GM21717 (cell line): Measurements from ENCODE around the gene SLC19A1.

ENCODE experiments used
- ATAC-seq: cut with Tn5 transposase; IDR thresholded peaks from one replicate; pipeline ENCODE4 v1.9.1; 2021; ENCODE audit warnings: mild to moderate bottlenecking, moderate library complexity; ENCODE audit not compliant: unreplicated experiment

The SLC19A1 gene

GRCh38 chr21:45545691-45546531 lies 3.7 kb upstream of the SLC19A1 start:
- no peak for ATAC-seq

DNA sequence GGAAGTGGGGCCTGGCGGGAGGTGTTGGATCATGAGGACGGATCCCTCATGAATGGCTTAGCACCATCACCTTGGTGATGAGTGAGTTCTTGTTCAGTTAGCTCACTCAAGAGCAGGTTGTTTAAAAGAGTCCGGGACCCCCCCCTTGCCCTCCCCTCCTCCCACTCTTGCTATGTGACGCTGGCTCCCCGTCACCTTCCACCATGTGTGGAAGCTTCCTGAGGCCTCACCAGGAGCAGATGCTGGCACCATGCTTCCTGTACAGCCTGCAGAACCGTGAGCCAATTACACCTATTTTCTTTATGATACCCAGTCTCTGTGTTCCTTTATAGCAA lies 3.0 kb upstream of the SLC19A1 start:
- ATAC-seq, result no peak

DNA sequence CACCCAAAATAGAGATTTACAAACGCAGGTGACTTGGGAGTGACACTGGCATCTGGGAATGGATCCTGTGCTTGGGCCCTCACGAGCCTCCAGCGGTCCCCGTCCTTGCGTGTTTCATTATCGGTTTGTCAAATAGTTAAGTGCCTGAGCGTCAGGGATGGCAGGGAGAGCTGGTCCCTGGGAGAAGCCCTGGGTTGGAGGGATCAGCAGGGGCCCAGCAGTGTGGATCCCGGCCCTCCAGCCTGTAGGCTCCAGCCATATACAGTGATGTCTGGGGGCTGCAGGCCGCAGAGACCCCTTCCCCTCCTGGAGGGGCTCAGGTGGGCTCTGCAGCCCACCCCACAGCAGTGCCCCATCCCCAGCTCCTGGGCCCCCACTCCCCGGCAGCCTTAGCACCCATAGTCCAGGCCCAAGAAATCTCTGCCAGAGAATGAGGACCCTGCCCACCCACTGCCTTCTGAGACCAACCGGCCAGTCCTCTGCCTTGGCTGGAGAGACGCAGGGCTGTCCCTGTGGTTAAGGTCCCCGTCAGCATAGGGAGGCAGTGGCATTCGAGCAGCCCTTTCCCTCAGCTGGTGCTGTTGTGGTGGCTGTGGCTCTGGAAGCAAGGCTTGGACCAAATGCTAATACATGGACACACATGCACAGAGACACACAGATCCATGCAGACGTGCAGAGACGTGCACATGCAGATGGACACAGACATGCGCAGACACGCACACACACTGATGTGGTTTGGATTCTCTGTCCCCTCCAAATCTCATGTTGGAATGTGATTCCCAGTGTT lies 2.4 kb upstream of the SLC19A1 start:
- ATAC-seq, result no peak

DNA sequence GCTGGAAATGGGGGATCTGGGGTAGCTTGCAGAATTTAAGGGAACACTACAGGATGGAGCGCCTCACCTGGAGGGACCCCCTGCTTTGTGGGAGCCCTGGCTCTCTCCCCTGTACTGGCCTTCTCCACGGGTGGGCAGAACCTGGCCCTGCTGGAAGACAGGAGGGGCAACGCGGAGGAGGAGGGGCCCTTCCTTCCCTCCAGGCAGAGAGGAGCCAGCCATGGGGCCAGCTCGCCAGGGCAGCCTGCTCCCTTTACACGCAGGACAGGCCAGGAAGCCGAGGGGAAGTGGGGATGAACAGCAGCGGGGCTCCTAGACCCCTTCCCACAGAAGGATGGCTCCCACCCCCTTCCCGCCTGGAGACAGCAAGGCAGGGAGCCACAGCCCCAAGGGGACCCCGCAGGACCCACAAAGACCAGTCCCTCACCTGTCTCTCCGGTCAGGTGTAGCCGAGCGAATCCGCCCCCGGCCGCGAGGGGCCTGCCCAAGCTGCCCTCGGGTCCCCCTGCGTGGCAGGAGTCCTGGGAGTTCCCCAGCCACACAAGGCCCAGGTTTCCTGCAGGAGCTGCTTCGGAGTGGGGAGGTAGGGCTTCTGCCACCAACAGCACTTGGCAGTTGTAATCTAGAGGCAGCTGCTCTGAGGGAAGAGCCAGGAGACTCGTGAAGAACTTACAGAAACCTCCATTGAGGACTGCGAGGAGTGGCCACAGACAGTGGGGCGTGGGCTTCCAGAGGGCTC lies 1.6 kb upstream of the SLC19A1 start:
- ATAC-seq, result no peak

DNA sequence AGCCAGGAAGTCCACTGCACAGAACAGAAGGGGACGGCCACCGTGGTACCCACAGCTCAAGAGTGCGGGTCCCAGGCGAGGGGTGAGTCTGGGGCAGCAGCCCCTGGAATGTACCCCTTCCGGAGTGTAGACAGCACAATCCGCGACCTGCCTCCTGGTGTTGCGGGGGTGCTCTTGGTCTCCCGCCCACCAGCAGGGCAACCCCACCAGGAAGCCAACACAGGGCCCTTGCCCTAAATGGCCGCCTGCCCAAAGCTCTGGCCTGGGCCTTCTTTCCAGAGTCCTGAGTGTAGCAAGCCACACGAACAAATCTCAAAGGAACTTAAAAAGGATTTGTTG lies 1.1 kb upstream of the SLC19A1 start:
- no peak for ATAC-seq

GRCh38 chr21:45542667-45543370 lies 579 bp upstream of the SLC19A1 start:
- ATAC-seq, result no peak

DNA sequence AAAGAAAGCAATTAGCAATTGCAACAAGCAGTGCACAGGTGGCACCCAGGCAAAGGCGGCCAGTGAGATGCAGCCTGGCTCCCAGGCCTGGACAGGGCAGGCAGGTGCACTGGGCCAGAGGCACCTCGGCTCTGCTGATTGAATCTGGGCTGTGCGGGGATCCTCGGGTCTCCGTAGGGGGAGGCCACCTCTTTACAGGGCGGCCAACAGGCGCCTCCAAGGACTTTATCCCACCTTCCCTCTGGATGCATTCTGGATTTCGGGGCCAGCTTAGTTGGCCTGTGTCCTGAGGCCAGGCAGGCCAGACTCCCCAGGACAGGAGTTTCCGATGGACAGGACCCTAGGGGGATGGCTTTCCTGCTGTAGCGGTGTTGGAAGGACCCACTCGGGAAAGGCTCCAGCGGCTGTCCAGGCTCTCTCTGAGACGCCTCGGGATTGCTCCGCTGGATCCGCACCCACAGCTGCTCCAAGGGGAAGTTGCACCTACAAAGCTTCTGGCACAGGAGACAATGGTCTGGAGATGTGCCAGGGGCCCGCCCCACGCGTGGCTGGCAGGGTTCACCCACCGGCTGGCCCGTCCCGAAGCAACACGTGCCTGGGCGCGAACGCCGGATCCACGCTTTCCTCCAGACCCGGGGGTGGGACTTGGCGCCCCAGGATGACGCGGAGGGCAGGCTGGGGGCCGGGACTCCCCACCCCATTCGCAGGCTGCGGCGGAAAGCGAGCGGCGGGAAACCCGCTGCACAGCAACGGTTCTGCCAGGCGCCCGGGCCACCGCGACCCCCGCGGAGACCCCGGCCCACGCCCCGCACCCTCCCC lies 810 bp downstream of the SLC19A1 start:
- ATAC-seq, result no peak

DNA sequence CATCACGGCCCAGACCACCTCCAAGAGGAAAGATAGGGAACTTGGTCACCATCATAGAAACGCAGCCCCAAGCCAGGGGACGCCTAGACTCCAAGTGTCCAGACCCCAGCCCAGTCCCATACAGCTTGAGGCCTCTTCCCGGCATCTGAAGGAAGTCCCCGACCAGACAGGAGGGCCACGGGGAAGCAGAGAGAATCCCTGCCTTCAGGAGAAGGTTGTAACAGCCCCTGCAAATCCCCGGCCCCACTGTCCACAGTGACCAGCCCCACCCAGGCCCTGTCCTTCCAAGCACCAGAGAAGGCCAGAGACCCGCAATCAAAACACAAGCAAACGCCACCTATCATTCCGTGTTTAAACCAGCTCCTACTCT lies 1.7 kb downstream of the SLC19A1 start:
- ATAC-seq, result no peak

DNA sequence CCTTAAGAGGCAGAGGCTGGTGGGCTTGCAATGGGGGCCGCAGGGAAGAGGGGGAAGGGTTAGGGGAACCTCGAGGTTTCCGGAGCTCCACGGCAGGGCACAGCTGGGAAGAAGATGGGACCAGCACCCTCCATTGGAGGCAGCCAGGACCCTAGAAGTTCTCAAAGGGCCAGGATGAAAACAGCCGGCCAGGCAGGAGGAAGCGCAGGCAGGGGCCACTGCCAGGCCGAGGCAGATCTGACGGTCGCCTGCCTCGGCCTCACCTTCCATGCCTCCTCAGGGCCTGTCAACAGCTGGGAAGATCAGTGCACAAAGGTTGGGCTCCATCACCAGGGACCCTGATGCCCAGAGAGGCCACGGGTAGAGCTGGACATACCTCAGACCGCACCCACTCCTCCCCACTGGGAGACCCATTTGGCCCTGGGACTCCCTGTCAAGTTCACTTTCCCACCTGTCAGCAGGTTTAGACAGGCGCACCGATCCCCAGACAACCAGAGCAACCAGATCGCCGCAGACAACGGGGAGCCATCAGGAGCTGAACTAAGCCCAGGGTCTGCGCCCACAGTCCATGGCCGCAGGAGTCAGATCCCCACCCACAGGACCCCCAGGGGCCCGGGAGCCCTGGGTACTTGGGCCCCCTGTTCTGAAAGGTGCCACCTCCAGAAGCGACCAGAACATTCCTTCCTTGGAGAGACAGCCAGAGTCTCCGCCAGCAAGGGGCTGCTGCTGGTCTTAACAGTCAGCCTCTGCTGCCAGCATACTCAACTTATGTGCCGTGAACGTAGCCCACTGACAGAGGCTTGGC lies 2.2 kb downstream of the SLC19A1 start:
- ATAC-seq, result no peak

DNA sequence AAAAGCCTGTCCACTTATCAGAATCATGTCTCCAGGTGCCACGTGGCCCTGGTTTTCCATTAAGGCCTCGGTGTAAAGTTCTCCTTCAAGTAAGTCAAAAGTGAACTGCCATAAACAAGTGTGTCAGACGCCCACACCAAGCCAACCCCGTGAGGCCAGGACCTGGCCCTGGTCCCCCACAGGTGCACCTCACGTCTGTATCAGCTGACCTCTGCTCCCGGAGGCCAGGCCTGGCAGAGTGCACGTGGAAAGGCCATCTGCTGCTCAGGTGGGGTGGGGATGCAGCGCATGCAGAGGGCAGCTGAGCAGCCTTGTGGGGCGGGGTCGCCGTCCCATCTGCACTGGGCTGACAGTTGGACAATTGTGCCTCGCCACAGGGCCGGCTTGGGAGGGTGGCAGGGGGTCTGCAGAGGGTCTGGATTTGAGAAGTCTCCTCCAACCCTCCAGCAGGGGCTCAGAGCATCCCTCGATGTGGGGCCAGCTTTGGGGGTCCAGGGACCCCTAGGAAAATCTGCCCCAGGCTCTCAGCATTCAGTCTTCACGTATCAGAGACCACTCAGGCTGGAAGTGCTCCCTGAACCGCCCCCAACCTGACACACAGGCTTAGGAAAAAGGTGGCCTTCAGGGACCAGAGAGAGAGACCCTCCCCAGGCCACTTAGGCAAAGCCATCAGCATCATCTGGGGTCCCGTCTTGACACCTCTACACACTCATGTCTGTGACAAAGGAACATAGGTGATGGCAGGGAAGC lies 3.0 kb downstream of the SLC19A1 start:
- no peak for ATAC-seq

GRCh38 chr21:45538381-45539045 lies 3.7 kb downstream of the SLC19A1 start:
- ATAC-seq, result no peak

DNA sequence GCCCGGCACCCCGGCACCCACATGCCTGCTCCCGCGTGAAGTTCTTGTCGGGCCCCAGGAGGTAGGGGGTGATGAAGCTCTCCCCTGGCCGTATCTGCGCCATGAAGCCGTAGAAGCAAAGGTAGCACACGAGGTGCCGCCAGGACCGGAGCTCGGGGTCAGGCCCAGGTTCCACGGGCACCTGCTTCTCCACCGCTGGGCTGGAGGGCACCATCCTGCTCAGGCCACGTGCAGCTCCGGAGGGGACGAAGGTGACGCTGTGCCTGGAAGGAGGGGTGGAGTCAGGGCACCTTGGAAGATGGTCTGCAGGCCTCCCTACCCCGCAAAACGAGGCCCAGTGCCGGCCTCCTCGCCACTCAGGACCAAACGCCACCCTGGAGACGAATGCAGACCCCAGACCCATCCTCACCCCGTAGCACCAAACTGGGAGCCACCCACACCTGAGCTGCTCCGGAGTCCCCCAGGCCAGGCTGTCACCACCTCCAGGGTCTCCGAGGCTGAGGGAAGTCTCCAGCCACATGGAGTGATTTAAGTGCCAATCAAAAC lies 4.4 kb downstream of the SLC19A1 start:
- no peak for ATAC-seq

DNA sequence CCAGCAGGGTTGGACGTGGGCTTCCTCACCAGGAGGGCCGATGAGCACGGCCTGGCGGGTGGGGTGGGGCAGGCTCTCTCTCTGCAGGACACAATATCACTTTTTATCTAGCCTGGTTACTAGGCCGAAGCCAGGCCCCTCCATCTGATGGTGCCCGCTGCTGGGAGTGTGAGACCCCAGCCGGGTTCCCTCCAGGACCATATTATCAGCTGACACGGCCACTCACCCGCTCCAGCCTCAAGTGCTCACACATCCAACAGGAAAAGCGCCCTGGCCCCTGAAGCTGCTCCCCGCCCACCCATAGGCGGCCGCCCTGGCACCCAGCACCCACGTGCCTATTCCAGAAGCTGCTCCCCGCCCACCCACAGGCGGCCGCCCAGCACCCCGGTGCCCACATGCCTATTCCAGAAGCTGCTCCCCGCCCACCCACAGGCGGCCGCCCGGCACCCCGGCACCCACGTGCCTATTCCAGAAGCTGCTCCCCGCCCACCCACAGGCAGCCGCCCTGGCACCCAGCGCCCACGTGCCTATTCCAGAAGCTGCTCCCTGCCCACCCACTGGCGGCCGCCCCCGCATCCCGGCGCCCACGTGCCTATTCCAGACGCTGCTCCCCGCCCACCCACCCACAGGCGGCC lies 5.0 kb downstream of the SLC19A1 start:
- no peak for ATAC-seq

DNA sequence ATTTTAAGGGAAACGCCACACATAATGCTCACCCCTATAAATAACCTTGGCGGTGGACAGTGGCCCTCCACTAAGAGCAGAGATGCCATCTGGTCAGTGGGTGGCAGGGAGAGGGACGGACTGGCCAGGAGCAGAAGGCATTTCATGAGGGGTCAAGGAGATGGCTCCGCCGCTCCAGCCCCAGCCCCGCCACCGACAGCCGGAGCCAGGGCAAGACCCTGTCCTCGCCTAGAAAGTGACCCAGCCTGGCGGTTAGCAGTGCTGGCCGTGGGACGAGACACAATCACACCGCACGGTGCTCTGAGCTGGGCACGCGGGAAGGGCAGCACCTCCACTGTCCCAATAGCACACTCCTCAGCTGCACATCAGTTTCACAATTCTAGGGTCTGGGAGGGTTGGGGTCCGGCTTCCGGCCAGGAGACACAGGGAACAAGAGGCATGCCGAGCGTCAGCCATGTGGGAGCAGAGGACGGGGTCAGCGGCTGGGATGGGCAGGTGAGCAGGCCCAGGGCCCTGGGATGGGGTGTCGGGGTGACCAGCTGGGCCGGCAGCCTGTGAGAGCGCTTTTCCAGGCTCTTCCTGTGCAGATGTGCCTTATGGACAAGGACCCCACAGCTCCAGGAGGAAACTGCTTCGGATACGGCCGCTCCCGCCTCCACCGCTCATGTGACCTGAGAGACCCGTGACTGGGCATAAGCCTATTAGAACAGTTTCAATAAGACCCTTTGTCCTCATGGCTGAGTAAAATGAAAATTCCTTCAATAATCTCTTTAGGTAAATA lies 5.7 kb downstream of the SLC19A1 start:
- ATAC-seq, result no peak

DNA sequence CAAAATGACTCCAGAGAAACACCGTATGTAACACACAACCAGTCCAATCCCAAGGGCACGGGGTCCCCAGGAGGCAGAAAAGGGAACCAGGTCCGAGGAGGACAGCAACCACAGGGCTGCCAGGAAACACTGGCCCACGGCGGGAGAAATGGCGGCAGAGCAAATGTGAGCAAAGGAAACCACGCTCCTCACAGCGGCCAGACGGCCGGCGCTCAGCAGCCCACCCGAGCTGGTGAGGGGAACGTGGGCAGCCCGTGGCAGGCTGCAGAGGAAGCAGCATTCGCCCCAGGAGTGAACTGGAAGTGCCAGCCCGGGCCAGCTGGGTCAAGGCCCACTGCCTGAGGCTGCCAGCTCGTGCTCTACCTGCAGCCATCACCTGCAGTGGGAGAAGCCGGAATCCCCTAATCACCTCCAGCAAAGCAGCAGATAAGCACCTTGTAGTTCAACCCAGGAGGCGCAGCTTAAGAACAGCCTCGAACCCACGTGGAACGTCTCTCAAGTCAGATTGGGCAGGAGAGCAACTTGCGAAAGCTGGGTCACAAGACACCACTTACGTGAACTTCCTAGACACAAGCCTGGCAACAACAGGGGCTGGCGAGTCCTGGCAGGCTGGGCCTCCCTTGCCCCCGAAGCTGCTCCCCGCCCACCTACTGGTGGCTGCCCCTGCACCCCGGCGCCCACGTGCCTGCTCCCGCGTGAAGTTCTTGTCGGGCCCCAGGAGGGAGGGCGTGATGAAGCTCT lies 6.7 kb downstream of the SLC19A1 start:
- ATAC-seq, result no peak
